ENCODE measurements around the gene GOLGA2. TPM values are rescaled to one million over a fixed set of nuclear protein-coding genes. Genes with fewer than 3 reads are reported as not detected.

The GOLGA2 gene
- total RNA-seq, 1 donor from 2014 or later, result 25.2 TPM

DNA sequence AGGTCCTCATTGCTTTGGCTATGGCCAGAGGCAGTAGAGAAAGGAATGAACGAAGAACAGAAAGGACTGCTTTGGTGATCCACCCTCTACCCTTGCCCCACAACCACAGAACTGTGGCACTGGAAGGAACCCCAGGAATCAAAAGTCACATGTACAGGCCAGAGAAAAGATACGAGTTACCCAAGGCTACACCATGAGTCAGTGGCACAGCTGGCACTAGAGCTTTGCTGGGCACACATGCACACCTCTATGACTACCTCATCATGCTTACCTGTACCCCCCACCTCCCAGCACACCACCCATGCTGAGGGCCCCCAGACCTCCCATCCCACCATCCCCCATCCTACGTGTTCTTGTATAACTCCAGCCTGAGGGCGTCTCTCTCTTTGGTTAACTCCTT, 13.1 kb downstream of the GOLGA2 start:
- no peak overlapping the region for H3K4me2 ChIP-seq
- Mint-ChIP-seq H3K27ac (no peak overlapping the region), H3K27me3 (ENCODE audit: insufficient read depth, low read depth) (peaks cover 4% of the 10 kb centered on the region), H3K9me3 (no peaks in the 10 kb centered on the region), H3K4me1 (no peaks in the 10 kb centered on the region), H3K4me3 (no peak overlapping the region), H3K36me3 (peaks cover 25% of the 10 kb centered on the region)
- no peak for TF ChIP-seq EZH2 (IDR thresholded peaks at IDR 0.05)
- TF ChIP-seq, protein P1, sequence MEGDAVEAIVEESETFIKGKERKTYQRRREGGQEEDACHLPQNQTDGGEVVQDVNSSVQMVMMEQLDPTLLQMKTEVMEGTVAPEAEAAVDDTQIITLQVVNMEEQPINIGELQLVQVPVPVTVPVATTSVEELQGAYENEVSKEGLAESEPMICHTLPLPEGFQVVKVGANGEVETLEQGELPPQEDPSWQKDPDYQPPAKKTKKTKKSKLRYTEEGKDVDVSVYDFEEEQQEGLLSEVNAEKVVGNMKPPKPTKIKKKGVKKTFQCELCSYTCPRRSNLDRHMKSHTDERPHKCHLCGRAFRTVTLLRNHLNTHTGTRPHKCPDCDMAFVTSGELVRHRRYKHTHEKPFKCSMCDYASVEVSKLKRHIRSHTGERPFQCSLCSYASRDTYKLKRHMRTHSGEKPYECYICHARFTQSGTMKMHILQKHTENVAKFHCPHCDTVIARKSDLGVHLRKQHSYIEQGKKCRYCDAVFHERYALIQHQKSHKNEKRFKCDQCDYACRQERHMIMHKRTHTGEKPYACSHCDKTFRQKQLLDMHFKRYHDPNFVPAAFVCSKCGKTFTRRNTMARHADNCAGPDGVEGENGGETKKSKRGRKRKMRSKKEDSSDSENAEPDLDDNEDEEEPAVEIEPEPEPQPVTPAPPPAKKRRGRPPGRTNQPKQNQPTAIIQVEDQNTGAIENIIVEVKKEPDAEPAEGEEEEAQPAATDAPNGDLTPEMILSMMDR (IDR thresholded peaks at IDR 0.05), result no peak
- TF ChIP-seq EZH2phosphoT487 (IDR thresholded peaks at IDR 0.05), result no peak
- H2AFZ ChIP-seq (replicated peaks), result no peak overlapping the region
- no peaks in the 10 kb centered on the region for H3K9me3 ChIP-seq (ENCODE audit: low read depth)
- H3K27me3 ChIP-seq, result no peaks in the 10 kb centered on the region
- no peaks in the 10 kb centered on the region for H3F3A ChIP-seq (ENCODE audit: low read depth)
- no peaks in the 10 kb centered on the region for H3K4me1 ChIP-seq
- no peak overlapping the region for H3K27ac ChIP-seq
- H3K9ac ChIP-seq, result no peak overlapping the region
- no peaks in the 10 kb centered on the region for H4K20me1 ChIP-seq (ENCODE audit: low read depth)
- no peak for DNase-seq (ENCODE audit: low spot score)
- H3K79me2 ChIP-seq (ENCODE audit: low read depth), result no peaks in the 10 kb centered on the region
- no peak overlapping the region for H3K4me3 ChIP-seq
- H3K36me3 ChIP-seq, result no peaks in the 10 kb centered on the region

DNA sequence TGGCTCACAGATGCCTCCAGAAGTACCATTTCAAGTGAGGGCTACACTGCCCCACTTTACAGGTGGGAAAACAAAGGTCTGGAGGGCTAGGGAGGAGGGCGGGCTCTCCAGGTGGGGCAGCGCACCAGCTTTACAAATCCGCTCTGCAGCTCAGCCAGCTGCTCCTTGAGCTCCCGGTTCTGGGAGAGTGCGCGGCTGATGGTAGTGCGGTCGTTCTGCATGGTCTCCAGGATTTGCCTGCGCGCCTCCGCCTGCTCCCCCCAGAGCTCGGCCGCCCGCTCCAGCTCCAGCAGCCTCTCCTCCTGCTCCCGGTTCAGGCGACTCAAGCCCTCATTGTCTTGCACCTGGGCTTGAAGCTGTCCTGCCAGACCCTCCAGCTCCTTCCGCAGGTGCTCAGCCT, 15.5 kb downstream of the GOLGA2 start:
- no peak for DNase-seq (ENCODE audit: low spot score)
- Histone ChIP-seq H3K9ac (no peak overlapping the region), H3K4me3 (no peak overlapping the region), H3K27ac (no peak overlapping the region), H3F3A (ENCODE audit: low read depth) (peaks cover 5% of the 10 kb centered on the region), H4K20me1 (ENCODE audit: low read depth) (peaks cover 9% of the 10 kb centered on the region), H3K36me3 (no peaks in the 10 kb centered on the region), H3K4me1 (no peaks in the 10 kb centered on the region), H3K27me3 (no peaks in the 10 kb centered on the region), H2AFZ (replicated peaks) (no peak overlapping the region), H3K79me2 (ENCODE audit: low read depth) (no peaks in the 10 kb centered on the region), H3K4me2 (no peak overlapping the region), H3K9me3 (ENCODE audit: low read depth) (no peaks in the 10 kb centered on the region)
- H3K4me3 Mint-ChIP-seq, result no peak overlapping the region
- H3K27me3 Mint-ChIP-seq (ENCODE audit: insufficient read depth, low read depth), result peaks cover 4% of the 10 kb centered on the region
- H3K9me3 Mint-ChIP-seq, result no peaks in the 10 kb centered on the region
- no peaks in the 10 kb centered on the region for H3K4me1 Mint-ChIP-seq
- TF ChIP-seq, protein P1 (IDR thresholded peaks at IDR 0.05), result no peak
- TF ChIP-seq EZH2 (IDR thresholded peaks at IDR 0.05) (no peak), EZH2phosphoT487 (IDR thresholded peaks at IDR 0.05) (no peak)
- no peak overlapping the region for H3K27ac Mint-ChIP-seq
- peaks cover 28% of the 10 kb centered on the region for H3K36me3 Mint-ChIP-seq

DNA sequence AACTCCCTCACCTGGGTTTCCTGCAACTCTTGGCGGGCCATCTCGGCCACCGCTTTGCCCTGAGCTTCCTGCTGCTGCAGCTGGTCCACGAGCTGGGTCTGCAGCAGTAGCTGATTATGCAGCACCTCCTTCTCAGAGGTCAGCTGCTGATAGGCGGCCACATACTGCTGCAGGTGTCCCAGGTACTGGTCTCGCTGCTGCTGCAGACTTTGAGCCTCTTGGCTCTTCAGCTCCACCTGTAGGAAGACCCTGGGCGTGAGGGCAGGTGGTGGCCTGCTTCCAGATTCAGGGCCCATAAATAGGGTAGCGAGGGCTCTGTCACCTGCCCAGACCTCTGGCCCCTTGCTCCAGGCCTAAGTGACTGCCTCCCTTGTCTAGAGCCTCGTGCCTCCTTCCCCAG, 16.7 kb downstream of the GOLGA2 start:
- Histone ChIP-seq H3K27me3 (no peaks in the 10 kb centered on the region), H3K9me3 (ENCODE audit: low read depth) (no peaks in the 10 kb centered on the region), H3K36me3 (no peaks in the 10 kb centered on the region), H3K4me1 (no peaks in the 10 kb centered on the region), H3K4me2 (no peak overlapping the region), H2AFZ (replicated peaks) (no peak overlapping the region), H3K4me3 (no peak overlapping the region), H3F3A (ENCODE audit: low read depth) (peaks cover 5% of the 10 kb centered on the region), H3K9ac (no peak overlapping the region), H3K27ac (no peak overlapping the region), H4K20me1 (ENCODE audit: low read depth) (peaks cover 15% of the 10 kb centered on the region), H3K79me2 (ENCODE audit: low read depth) (no peaks in the 10 kb centered on the region)
- peaks cover 9% of the 10 kb centered on the region for H3K27me3 Mint-ChIP-seq (ENCODE audit: insufficient read depth, low read depth)
- peak overlapping the region; percentile 69 for H3K27ac Mint-ChIP-seq
- peaks cover 23% of the 10 kb centered on the region for H3K36me3 Mint-ChIP-seq
- H3K9me3 Mint-ChIP-seq, result no peaks in the 10 kb centered on the region
- peaks cover 5% of the 10 kb centered on the region for H3K4me1 Mint-ChIP-seq
- no peak overlapping the region for H3K4me3 Mint-ChIP-seq
- TF ChIP-seq, protein P1 (IDR thresholded peaks at IDR 0.05), result no peak
- TF ChIP-seq EZH2 (IDR thresholded peaks at IDR 0.05), result no peak
- no peak for TF ChIP-seq EZH2phosphoT487 (IDR thresholded peaks at IDR 0.05)
- DNase-seq (ENCODE audit: low spot score), result no peak

All from neural progenitor cell (in vitro differentiated cells).